ENCODE measurements around the gene SOX6. TPM values are rescaled to one million over a fixed set of nuclear protein-coding genes. Genes with fewer than 3 reads are reported as not detected.

SOX6 gene
- total RNA-seq, 2 experiments from 2014 or later: 0.36 TPM; not detected in 1

GRCh38 chr11:16091862-16092261, 264.5 kb downstream of the SOX6 start:
- Mint-ChIP-seq H3K9me3 (no peaks in the 10 kb centered on the region), H3K36me3 (ENCODE audit: low read depth) (no peaks in the 10 kb centered on the region), H3K27ac (no peak overlapping the region), H3K27me3 (no peaks in the 10 kb centered on the region), H3K4me1 (ENCODE audit: low read depth) (no peaks in the 10 kb centered on the region), H3K4me3 (no peak overlapping the region)
- ChIA-PET POLR2A (no interaction called here), CTCF (no interaction called here)
- no peak for ATAC-seq
- no peak for TF ChIP-seq CTCF (IDR thresholded peaks at IDR 0.05)
- no peak for DNase-seq
- intact Hi-C loops (cut with micrococcal nuclease): no loop called here

GRCh38 chr11:16089481-16089880, 266.9 kb downstream of the SOX6 start:
- Mint-ChIP-seq H3K4me3 (no peak overlapping the region), H3K4me1 (ENCODE audit: low read depth) (no peaks in the 10 kb centered on the region), H3K9me3 (no peaks in the 10 kb centered on the region), H3K36me3 (ENCODE audit: low read depth) (no peaks in the 10 kb centered on the region), H3K27me3 (no peaks in the 10 kb centered on the region), H3K27ac (no peak overlapping the region)
- intact Hi-C loops (cut with micrococcal nuclease): no loop called here
- DNase-seq (no peak), ATAC-seq (no peak)
- ChIA-PET POLR2A (no interaction called here), CTCF (interaction anchor here (0.8 kb wide), 1 partner anchor 10 kb away, joined by 3 read pairs; no protein-coding TSS in a partner anchor)
- TF ChIP-seq CTCF (IDR thresholded peaks at IDR 0.05): no peak

- H3K27me3 Mint-ChIP-seq: no peaks in the 10 kb centered on the region
- no peaks in the 10 kb centered on the region for H3K9me3 Mint-ChIP-seq
- H3K4me1 Mint-ChIP-seq (ENCODE audit: low read depth): no peaks in the 10 kb centered on the region
- POLR2A ChIA-PET: no interaction called here
- no peak overlapping the region for H3K4me3 Mint-ChIP-seq
- DNase-seq (no peak), ATAC-seq (no peak)
- H3K27ac Mint-ChIP-seq: no peak overlapping the region
- CTCF ChIA-PET: no interaction called here
- no peaks in the 10 kb centered on the region for H3K36me3 Mint-ChIP-seq (ENCODE audit: low read depth)
- TF ChIP-seq CTCF (IDR thresholded peaks at IDR 0.05): no peak
- intact Hi-C loops (cut with micrococcal nuclease): no loop called here
Observed at GRCh38 chr11:16088774-16089173, 267.6 kb downstream of the SOX6 start.

- Mint-ChIP-seq H3K9me3 (no peaks in the 10 kb centered on the region), H3K36me3 (ENCODE audit: low read depth) (no peaks in the 10 kb centered on the region), H3K4me1 (ENCODE audit: low read depth) (no peaks in the 10 kb centered on the region), H3K4me3 (no peak overlapping the region), H3K27ac (no peak overlapping the region), H3K27me3 (no peaks in the 10 kb centered on the region)
- intact Hi-C loops (cut with micrococcal nuclease): no loop called here
- ATAC-seq (no peak), DNase-seq (no peak)
- POLR2A ChIA-PET: no interaction called here
- no peak for TF ChIP-seq CTCF (IDR thresholded peaks at IDR 0.05)
- CTCF ChIA-PET: no interaction called here
Observed at GRCh38 chr11:16087886-16088285, 268.5 kb downstream of the SOX6 start.

GRCh38 chr11:16086229-16086819, 270.0 kb downstream of the SOX6 start:
- intact Hi-C loops (cut with micrococcal nuclease): no loop called here
- no peak for DNase-seq
- H3K36me3 Mint-ChIP-seq (ENCODE audit: low read depth): no peaks in the 10 kb centered on the region
- CTCF ChIA-PET: no interaction called here
- no peaks in the 10 kb centered on the region for H3K27me3 Mint-ChIP-seq
- no peak for ATAC-seq
- H3K4me3 Mint-ChIP-seq: no peak overlapping the region
- no peaks in the 10 kb centered on the region for H3K9me3 Mint-ChIP-seq
- POLR2A ChIA-PET: no interaction called here
- TF ChIP-seq CTCF (IDR thresholded peaks at IDR 0.05): no peak
- H3K27ac Mint-ChIP-seq: no peak overlapping the region
- H3K4me1 Mint-ChIP-seq (ENCODE audit: low read depth): no peaks in the 10 kb centered on the region
